HepG2 (cell line): ENCODE measurements around the gene PEA15. TPM values are rescaled to one million over a fixed set of nuclear protein-coding genes. Genes with fewer than 3 reads are reported as not detected.

Experiments
- ATAC-seq: fragments of 200-7000 bp; cut with Tn5 transposase; 3 replicates; pipeline ENCODE4 v1.9.1; 2020; ENCODE audit warnings: mild to moderate bottlenecking, moderate library complexity
- BruUV-seq: library from RNA; stranded (reverse); fragments of 400-500 nt; replicated peaks from 2 replicates; lab custom pipeline; 2021; lab: Mats Ljungman, UMichigan
- CTCF ChIA-PET: fragments of 300-600 bp; formaldehyde crosslinking; extraction: SDS; loops from one replicate; lab custom pipeline; 2021; ENCODE audit warnings: low total read pairs, inconsistent platforms, low intra/inter-chr PET ratio; lab: Yijun Ruan, JAX
- POLR2A ChIA-PET: fragments of 350-600 bp; sonication (Branson Sonifier 250); formaldehyde crosslinking; loops from one replicate; lab custom pipeline; 2020; ENCODE audit warnings: antibody characterized with exemption, inconsistent platforms; lab: Yijun Ruan, JAX
- DNase-seq: peaks from one replicate; pipeline ENCODE4 v3.0.0-alpha.2; 2015; ENCODE audit warnings: low spot score
- FAIRE-seq: peaks from 3 replicates; lab custom pipeline; 2011; peaks lifted over from hg19 to GRCh38; lab: Jason Lieb, UNC
- H2AFZ ChIP-seq: one replicate; pipeline ENCODE4 v1.6.1; 2011; ENCODE audit warnings: low read length, inconsistent platforms
- H3K27ac ChIP-seq: fragments of 300-600 bp; 3 replicates; pipeline ENCODE4 v1.8.0; 2011; ENCODE audit warnings: mixed run types, mild to moderate bottlenecking, mixed read lengths, low read length, inconsistent platforms; ENCODE audit not compliant: insufficient read depth; ENCODE audit errors: extremely low read length
- H3K27me3 ChIP-seq, 2 experiments: fragments of 200-600 bp in 1 of 2; 2 replicates in 1 of 2; 3 replicates in 1 of 2; pipeline versions ENCODE4 v1.6.0 to v1.8.0; 2011; ENCODE audit warnings: low read length in 2 of 2, mild to moderate bottlenecking in 2 of 2, moderate library complexity in 2 of 2, inconsistent platforms in 1 of 2; ENCODE audit not compliant: insufficient read depth in 2 of 2, control insufficient read depth in 1 of 2
- H3K36me3 ChIP-seq, 2 experiments: fragments of 200-600 bp in 1 of 2; replicated peaks in 1 of 2; 2 replicates in 1 of 2; 3 replicates in 1 of 2; pipeline versions ENCODE4 v1.5.1 to v1.8.0; 2011; ENCODE audit warnings: low read length in 2 of 2, inconsistent platforms in 1 of 2; ENCODE audit not compliant: insufficient read depth in 2 of 2, control insufficient read depth in 1 of 2
- H3K4me1 ChIP-seq: 2 replicates; pipeline ENCODE4 v1.5.1; 2012; ENCODE audit warnings: low read length, inconsistent platforms; ENCODE audit not compliant: insufficient read depth
- H3K4me2 ChIP-seq: 2 replicates; pipeline ENCODE4 v1.6.0; 2011; ENCODE audit warnings: low read depth, low read length, inconsistent platforms
- H3K4me3 ChIP-seq, 3 experiments: fragments of 200-600 bp in 1 of 3; sonication (generic), shearing (Covaris generic) in 1 of 3; replicated peaks in 1 of 3; 2 replicates each; pipeline ENCODE4 v1.5.1; 2011 to 2016; ENCODE audit warnings: low read length in 3 of 3, inconsistent platforms in 2 of 3, low read depth in 2 of 3, mild to moderate bottlenecking in 2 of 3, control low read depth in 1 of 3, mixed read lengths in 1 of 3; ENCODE audit not compliant: insufficient read depth in 1 of 3
- H3K79me2 ChIP-seq: one replicate; pipeline ENCODE4 v1.6.1; 2011; ENCODE audit warnings: low read length, inconsistent platforms; ENCODE audit not compliant: insufficient read depth
- H3K9ac ChIP-seq: 2 replicates; pipeline ENCODE4 v1.6.0; 2011; ENCODE audit warnings: mild to moderate bottlenecking, low read depth, low read length, inconsistent platforms; ENCODE audit not compliant: insufficient read depth
- H3K9me3 ChIP-seq: 2 replicates; pipeline ENCODE4 v1.5.1; 2012; ENCODE audit warnings: mild to moderate bottlenecking, low read length
- H4K20me1 ChIP-seq: 2 replicates; pipeline ENCODE4 v1.6.0; 2011; ENCODE audit warnings: inconsistent platforms, mild to moderate bottlenecking, low read length, moderate library complexity; ENCODE audit not compliant: insufficient read depth
- CEBPZ ChIP-seq: IDR thresholded peaks from 2 replicates; pipeline ENCODE4 v1.6.1; 2012; ENCODE audit warnings: low read length, improper control_type of control experiment
- RCOR2 ChIP-seq: IDR thresholded peaks from 2 replicates; pipeline ENCODE4 v1.6.1; 2016; ENCODE audit warnings: missing biosample characterization, missing genetic modification reagents
- ZNF10 ChIP-seq: sonication (generic); formaldehyde crosslinking; IDR thresholded peaks from 2 replicates; pipeline ENCODE4 v1.4.0; 2020; ENCODE audit warnings: mild to moderate bottlenecking, low read depth, missing genetic modification reagents, borderline replicate concordance
- ZNF232 ChIP-seq: sonication (generic); formaldehyde crosslinking; IDR thresholded peaks from 2 replicates; pipeline ENCODE4 v1.4.0; 2020; ENCODE audit warnings: missing genetic modification reagents, borderline replicate concordance
- ZNF44 ChIP-seq: sonication (generic); formaldehyde crosslinking; IDR thresholded peaks from 2 replicates; pipeline ENCODE4 v1.5.1; 2020; ENCODE audit warnings: mild to moderate bottlenecking, missing genetic modification reagents
- WGBS: methylation state at CpG from one replicate; pipeline ENCODE4 v1.1.6; 2017; ENCODE audit warnings: low lambda C conversion rate; 5-methylcytosine and 5-hydroxymethylcytosine counted together
- in situ Hi-C: cut with HindIII; loops from 2 replicates; pipeline ENCODE4 v1.10.0; 2017; ENCODE audit warnings: low pct_unique_long_range_greater_than_20kb; ENCODE audit not compliant: extremely low pct_ligation_motif_present
- intact Hi-C: fragments of 100-400 bp; cut with micrococcal nuclease; formaldehyde crosslinking; loops from one replicate; pipeline ENCODE4 v1.10.0; 2022; ENCODE audit not compliant: unreplicated experiment
- polyA plus RNA-seq, 8 experiments: library from polyadenylated mRNA; depleted of rRNA in 3 of 8; stranded (reverse) in 7 of 8; unstranded in 1 of 8; fragments of >200 nt; fragmentation: Illumina TruSeq in 4 of 8; extraction: Trizol in 4 of 8; gene quantifications; 2 replicates each; pipeline versions ENCODE4 v1.2.1 to v1.2.3, GENCODE V29; 2011 to 2016; ENCODE audit warnings: low read depth in 4 of 8, missing spikeins in 1 of 8, mixed read lengths in 1 of 8; ENCODE audit not compliant: insufficient read depth in 1 of 8
- total RNA-seq, 5 experiments: library from RNA; depleted of rRNA; stranded (reverse); fragments of >200 nt; fragmentation: Illumina TruSeq; extraction: Trizol; gene quantifications; 2 replicates each; pipeline ENCODE4 v1.2.3, GENCODE V29; 2016; ENCODE audit warnings: low read depth in 1 of 5

Gene PEA15
- total and polyA plus RNA-seq, 2 of the 13 experiments (the other 11 are each of a cell fraction or from before 2014, with no cell fraction given) = 12.1 to 35.2 TPM

- DNase-seq = no peak
Observed at GRCh38 chr1:160255781-160256300, 50.7 kb downstream of the PEA15 start.

More at GRCh38 chr1:160255781-160256300, 50.7 kb downstream of the PEA15 start:
- no peak overlapping the region for H3K4me2 ChIP-seq
- no peak overlapping the region for H2AFZ ChIP-seq
- peaks cover 57% of the 10 kb centered on the region for H3K4me1 ChIP-seq
- TF ChIP-seq ZNF232 (no peak), ZNF44 (CRISPR knock-in tag) (no peak), CEBPZ (no peak), RCOR2 (CRISPR knock-in tag) (no peak), ZNF10 (CRISPR knock-in tag) (no peak)
- TF ChIP-seq, all 625 proteins: peak for 0
- H3K9me3 ChIP-seq = no peaks in the 10 kb centered on the region
- H3K27me3 ChIP-seq = no peaks in the 10 kb centered on the region
- no peaks in the 10 kb centered on the region; a peak in 3 of 5 replicates for H3K36me3 ChIP-seq
- no TSS peak for BruUV-seq
- peaks cover 17% of the 10 kb centered on the region; the same call in 1 of the 2 replicates for H4K20me1 ChIP-seq
- in situ Hi-C loops = no loop called here
- H3K27ac ChIP-seq = no peak overlapping the region
- no peak overlapping the region for H3K9ac ChIP-seq
- ATAC-seq (no peak), FAIRE-seq (no peak)
- peaks cover 42% of the 10 kb centered on the region for H3K79me2 ChIP-seq
- CTCF ChIA-PET = no interaction called here
- 93% methylated on average over 4 of the region's 4 CpGs for WGBS
- intact Hi-C loops = no loop called here
- no peak overlapping the region for H3K4me3 ChIP-seq
- POLR2A ChIA-PET = no interaction called here
